HAP-1 (cell line): Measurements from ENCODE around the gene KCNE1.
"Not testable (repeated sequence)": the region's sequence is repeated elsewhere in the genome, so short reads cannot be mapped to it uniquely, and the experiment has no call there.

Source experiments
- DNase-seq, 2 experiments: peaks; one replicate each; pipeline ENCODE4 v3.0.0-alpha.2; 2016 to 2020; ENCODE audit warnings: low spot score in 2 of 2
- H3K27me3 ChIP-seq: fragments of 250-450 bp; sonication (Bioruptor Pico); 2 replicates; pipeline ENCODE4 v1.5.1; 2020; ENCODE audit warnings: low read depth, mild to moderate bottlenecking, moderate library complexity
- H3K36me3 ChIP-seq: fragments of 250-450 bp; sonication (Bioruptor Pico); replicated peaks from 2 replicates; pipeline ENCODE4 v1.5.1; 2020; ENCODE audit warnings: mild to moderate bottlenecking
- H3K4me1 ChIP-seq: fragments of 250-450 bp; sonication (Bioruptor Pico); 2 replicates; pipeline ENCODE4 v1.5.1; 2020; ENCODE audit warnings: mild to moderate bottlenecking
- H3K4me3 ChIP-seq: fragments of 250-450 bp; sonication (Bioruptor Pico); 2 replicates; pipeline ENCODE4 v1.5.1; 2020; ENCODE audit warnings: mild to moderate bottlenecking, moderate library complexity
- H3K9me3 ChIP-seq: fragments of 250-450 bp; sonication (Bioruptor Pico); 2 replicates; pipeline ENCODE4 v1.5.1; 2020; ENCODE audit warnings: mild to moderate bottlenecking, moderate library complexity
- in situ Hi-C: fragments of 300-500 bp; cut with MboI; formaldehyde crosslinking; loops from 3 replicates; pipeline ENCODE4 v1.14.3; 2020; ENCODE audit warnings: low sequenced_read_pairs, inconsistent platforms, mixed read lengths

Gene KCNE1

DNA sequence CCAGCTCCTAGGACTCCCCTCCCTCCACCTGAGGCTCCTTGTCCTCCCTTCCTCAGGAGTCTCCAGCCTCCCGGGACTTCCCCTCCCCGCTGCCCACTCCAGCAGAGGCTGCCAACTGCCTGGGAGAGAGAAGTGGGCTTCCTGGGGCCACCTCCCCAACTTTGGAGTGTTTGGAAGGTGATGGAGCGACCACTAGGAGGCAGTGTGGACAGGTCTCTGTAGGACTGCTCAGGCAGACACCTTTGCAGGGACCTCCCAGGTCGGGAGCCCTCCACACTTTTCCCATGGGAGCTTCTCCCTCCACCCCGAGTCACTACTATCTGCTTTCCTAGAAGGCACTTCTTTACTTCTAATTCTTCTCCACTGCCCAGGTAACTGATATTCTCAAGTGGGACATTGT, 107.3 kb downstream of the KCNE1 start:
- H3K36me3 ChIP-seq, DNase-seq, H3K9me3 ChIP-seq, H3K4me3 ChIP-seq, in situ Hi-C loops, H3K4me1 ChIP-seq, H3K27me3 ChIP-seq: not testable (repeated sequence)

DNA sequence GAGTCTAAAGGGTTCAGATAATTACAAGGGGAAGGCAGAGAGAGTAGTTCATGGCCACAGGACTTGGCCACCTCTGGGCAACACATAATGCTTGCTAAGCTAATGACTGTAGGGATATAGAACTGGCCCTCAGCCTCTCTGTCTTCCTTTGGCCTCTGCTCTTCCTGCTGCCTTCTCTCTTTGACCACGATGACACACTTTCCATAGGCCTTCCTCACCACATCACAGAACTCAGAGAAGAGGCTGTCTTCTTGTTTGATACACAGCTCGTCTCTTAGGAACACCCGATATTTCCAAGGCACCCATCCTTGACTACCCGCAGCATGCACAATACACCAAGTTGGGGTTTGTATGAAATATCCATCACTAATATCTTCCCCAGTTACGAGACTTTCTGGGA, 111.5 kb downstream of the KCNE1 start:
- in situ Hi-C loops, H3K27me3 ChIP-seq: not testable (repeated sequence)

More for the DNA sequence above, 111.5 kb downstream of the KCNE1 start:
- H3K4me3 ChIP-seq, H3K4me1 ChIP-seq, H3K9me3 ChIP-seq, H3K36me3 ChIP-seq, DNase-seq: not testable (repeated sequence)
